SKM-1 (cell line): ENCODE results near the gene STRADA.

ENCODE experiments used
- DNase-seq: peaks from one replicate; lab custom pipeline; 2025; ENCODE audit not compliant: unreplicated experiment; lab: John Stamatoyannopoulos, UW

The STRADA gene

DNA sequence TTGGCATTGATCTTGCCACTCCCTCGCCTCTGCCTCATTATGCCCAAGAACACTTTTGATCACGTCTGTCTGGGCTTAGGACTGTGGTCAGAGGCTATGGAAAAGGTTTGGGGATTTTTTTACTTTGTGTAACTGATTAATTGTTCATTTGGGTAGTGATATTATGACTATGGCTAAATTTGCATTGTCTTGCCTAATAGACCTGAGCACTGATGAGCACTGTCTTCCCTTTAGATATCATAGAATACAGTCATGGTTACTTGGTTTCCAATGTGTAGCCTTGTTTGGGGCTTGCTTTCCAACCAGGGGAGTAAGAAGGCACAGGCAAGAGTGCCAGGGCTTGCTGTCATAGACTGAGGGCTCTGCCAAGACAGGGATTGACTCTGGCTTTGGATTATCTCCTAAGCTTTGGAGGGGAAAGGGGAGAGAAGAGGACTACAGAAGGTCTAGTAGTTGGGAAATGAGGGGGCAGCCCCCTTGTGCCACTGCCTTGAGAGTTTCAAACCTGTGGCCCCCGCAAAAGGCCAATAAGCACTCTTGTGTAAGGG is 55.4 kb downstream of the STRADA start:
- no peak for DNase-seq

DNA sequence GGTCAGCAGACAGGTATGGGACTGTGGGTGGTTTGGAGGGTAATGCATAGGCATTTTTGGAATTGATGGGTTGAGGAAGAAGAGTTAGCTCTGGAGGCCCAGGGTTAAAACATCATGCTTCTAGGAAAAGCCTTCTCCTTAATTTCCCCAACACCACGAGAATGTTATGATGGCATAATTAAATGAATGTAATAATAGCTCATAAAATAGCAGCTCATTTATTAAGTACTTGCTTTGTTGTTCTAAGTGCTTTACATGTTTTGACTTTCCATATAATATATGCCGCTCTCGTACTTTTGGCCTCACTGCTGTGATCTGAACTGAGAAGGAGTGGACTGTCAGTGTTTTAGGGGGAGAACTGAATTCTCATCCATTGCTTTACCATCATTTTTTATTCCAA is 56.0 kb downstream of the STRADA start:
- DNase-seq: no peak

DNA sequence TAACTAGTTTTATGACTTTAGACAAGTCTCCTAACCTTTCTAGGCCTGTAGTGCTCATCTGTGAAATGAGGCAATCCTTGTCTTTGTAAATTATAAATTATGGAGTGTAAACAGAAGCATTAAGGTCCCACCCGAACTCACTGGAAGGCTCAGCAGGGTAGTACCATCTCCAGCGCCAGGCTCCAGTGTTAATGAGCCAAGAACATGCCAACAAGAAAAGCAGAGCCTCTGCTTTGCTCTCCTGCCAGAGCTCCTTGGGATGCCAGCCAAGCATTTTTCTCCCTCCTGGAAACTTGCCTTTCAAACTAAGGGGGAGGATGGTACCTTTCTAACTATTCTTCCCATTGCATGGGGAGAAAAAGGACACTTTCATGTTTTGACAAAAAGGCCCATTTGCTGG is 56.6 kb downstream of the STRADA start:
- DNase-seq: no peak

DNA sequence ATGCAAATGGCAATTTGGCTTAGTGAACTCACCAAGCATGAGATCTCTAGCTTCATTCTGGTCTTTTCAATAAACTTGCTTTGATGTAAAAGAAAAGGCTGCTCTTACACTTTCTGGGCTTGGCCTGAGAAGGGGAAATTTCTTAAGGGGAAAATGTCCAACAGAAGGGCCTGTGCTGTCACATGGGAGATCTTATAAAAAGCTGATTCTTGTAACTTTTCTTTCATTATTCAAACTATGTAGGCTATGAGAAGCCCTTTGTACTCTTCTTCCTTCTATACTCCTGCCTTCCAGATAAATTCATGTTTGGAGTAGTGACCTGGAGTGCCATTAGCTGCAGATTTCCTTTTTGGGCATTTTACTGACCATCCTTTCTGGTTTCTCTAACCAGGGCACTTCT is 58.6 kb downstream of the STRADA start:
- DNase-seq: no peak

DNA sequence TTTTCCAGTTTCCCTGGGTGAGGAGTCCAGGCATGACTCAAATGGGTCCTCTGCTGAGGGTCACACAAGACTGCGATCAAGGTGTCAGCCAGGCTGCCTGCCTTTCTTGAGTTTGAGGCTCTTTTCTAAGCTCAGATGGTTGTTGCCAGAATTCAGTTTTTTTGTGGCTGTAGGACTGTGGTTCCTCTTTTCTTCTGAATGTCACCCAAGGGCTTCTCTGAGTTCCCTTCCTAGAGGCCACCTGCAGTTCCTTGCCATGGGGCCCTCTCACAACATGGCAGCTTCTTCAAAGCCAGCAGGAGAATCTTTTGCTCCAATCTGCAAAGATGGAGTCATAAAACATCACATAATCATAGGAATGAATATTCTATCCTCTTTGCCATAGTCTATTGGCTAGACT is 59.2 kb downstream of the STRADA start:
- DNase-seq: no peak

DNA sequence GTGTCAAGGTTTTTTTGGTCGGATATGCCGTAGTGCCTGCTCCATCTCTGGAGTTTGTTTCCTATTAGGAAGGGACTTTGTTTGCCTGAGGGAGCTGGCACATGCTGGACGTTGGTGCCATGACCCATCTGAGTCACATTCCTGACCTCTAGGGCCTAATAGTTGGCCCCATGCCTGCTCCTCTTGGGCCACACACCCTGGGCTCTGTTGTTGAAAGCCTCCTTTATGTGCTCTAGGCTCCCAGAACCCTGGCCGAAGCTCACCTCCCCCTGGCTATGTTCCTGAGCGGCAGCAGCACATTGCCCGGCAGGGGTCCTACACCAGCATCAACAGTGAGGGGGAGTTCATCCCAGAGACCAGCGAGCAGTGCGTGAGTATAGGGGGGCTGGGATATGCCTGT is 60.1 kb downstream of the STRADA start:
- DNase-seq: no peak

DNA sequence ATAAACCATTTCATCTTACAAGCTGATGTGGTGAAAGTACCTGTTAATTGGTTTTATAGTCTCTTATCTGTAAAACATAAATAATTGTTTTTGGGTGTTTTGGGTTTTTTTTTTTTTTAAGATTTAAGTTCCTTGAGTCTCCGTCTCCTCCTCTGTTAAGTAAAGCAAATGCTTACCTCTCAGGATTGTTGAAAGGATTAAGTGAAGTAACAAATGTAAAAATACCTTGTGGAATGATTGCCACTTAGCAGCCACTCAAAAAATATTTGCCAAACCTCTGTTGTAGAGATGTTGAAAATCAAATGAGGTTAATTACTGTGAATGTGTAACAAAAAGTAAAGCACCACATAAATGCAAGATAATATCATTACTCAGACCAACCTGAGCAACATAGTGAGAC is 60.9 kb downstream of the STRADA start:
- DNase-seq: no peak

DNA sequence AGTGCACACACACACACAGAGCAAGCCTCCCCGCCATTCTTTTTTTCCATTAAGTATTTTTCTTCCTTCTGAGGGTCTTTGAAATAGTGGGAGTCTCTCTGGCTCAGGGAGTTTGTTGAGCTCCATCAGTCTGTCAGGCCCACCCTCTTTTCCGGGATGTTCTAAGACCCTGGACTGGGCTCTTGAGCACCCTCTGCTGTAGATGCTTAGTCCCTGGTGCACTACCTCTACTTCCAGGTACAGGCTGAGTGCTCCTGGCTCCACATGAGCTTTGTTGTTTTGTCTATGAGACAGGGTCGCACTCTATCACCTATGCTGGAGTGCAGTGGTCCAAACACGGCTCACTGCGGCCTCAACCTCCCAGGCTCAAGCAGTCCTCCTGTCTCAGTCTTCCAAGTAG is 62.4 kb downstream of the STRADA start:
- no peak for DNase-seq

DNA sequence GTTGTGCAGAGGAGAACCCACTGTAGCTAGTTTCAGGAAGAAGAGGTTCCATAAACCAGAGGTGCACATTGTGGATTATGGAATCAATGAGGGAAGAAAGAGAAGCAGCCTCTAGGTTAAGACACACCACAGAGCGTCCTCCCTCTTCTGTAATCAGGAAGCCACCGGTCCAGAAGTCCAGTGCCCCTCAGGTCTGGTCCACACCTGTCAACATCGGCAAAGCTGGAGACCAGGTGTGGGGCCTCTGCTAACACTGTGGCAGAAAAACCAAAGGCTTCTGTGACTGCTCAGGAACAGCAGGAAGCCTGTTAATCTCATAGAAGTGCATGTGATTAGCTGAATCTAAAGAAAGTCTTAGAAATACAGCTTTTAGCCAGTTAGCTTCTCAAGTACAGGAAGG is 65.0 kb downstream of the STRADA start:
- no peak for DNase-seq

DNA sequence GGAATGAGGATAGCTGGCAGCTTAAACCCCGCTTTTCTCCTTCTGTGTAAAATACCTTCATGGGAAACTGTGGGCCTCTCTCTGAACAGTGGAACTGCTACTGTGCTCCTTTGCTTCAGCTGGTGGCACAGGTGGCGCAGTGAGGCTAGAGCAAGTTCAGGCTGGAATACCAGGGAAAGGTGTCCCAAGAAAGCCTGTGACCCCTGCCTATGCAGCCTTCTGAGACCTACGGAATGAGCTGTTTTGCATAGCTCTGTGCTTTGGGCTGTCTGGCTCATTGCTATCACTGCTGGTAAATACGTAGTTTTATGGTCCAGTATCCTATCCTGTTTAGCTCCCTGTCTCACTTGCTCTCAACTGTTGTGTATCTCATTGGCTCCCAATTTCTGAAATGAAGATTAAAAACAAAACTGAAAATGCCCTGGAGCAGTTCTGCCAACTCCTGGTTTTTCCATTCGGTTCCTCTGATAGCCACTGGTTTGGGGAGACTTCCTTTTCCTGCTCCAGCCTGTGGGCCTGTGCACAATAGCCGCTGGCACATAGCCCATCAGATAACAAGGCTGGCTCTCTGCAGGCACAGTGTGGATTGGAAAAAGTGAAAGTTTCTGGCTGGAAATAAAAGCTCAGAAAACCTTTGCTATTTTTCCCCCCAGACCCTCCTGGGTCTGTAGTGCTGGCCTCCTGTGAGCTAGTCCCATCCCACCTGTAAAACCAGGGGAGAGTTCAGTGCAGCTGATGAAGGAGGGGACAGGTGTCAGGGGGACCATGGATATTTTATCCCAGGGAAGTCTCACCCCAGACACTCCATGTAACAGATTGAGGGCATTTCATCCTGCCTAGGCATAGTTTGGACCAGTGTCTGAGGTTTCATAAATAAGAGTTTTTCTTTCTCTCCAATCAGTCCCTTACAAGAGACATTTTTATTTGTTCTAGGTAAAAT is 65.7 kb downstream of the STRADA start:
- DNase-seq: no peak

DNA sequence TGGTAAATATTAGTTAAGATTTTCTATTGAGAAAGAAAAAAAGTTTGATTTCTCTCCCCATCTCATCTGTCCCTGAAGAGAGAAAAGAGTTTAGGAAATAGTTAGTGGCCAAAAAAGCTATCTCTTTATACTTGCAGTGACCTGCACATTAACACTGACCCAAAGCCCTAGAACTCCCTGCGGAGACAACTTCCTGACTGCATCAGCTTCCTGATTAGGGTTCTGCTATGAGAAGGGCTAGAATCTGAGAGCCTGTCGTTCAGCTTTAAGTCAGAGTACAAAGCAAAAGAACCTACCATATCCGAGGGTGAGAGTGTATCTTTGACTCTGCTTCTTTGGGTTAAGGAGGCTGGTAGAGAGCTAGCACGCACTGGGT is 66.4 kb downstream of the STRADA start:
- DNase-seq: no peak

DNA sequence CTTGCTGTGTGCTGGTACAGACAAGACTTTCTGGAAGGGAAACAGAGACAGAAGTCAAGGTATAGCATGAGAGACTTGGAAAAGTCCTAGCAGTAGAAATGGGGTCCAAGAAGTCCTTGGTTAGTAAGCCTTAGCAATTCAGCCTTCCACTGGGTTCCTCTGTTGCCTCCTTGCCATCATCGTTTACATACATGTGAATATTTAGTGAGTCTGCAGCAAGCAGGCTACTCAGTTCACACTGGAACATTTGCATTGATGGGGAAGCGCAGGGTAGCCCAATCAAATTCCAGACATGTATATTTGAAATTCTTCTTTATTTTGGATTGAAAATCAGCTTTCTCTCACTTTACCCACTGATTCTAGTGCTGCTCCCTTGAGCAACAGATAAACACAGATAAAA is 68.7 kb downstream of the STRADA start:
- DNase-seq: no peak

DNA sequence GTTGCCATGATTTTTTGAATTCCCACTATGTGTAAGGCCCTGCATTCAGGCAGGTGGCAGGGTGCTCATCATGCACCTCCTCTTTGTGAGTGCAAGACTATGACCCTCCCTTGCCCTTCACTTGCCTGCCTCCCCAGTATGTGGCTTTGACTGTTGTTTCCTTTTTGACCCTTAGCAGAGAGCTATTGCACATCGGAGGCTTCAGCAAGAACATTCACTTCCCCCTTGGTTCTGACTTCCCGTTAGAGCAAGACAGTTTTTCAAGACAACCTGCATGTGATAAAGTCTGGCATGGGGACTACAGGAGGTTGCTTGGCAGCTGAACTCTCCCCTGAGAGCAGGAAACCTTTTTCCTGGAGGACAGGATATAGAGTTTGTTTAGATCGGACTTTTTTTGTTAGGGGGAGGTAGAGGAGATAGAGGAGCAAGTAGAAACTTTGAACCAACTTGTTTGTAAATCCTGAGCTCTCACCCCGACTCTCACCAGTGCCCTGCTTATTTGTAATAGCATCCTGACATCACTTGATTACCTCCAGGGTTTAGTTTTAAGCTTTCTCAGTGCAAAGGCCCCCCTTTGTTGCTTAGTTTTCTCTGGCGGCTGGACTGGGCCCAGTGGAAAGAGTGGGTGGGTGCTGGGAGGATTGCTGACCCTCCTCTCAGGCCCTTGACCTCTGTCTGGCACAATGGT is 75.9 kb downstream of the STRADA start:
- DNase-seq: peak; percentile 99

DNA sequence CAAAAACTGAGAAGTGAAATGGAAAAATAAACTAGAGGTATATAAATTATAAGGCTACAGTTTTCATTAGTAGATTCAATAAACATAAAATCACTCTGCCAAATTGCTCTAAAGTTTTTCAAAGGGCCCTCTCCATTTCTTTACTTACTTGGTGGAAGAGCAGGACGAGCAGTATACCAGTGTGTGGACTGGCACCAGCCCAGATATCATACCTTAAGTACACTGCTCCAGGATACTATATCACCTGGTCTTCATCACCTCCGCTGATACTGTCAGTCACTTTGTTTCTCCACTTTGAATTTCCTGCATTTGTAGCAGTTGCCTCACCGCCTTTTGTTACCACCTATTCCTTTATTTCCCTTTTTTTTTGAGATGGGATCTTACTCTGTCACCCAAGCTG is 81.7 kb downstream of the STRADA start:
- DNase-seq: no peak

DNA sequence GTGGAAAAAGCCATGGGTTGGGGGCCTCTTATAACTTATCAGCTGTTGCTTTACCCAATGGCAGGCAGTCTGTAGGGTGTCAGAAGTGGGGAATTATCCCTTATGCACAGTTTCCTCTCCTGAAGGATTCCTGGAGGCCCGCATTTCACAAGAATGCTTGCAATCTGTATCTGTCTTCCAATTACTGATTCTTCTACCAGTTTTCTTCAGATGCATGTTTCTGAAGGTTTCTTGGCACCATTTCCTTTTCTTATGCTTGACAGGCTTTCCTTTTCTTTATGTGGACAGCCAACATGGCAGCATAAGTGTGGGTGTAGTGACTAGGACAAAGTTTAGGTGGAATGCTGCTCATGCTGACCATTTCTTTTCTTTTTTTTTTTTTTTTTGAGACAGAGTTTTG is 83.2 kb downstream of the STRADA start:
- no peak for DNase-seq

DNA sequence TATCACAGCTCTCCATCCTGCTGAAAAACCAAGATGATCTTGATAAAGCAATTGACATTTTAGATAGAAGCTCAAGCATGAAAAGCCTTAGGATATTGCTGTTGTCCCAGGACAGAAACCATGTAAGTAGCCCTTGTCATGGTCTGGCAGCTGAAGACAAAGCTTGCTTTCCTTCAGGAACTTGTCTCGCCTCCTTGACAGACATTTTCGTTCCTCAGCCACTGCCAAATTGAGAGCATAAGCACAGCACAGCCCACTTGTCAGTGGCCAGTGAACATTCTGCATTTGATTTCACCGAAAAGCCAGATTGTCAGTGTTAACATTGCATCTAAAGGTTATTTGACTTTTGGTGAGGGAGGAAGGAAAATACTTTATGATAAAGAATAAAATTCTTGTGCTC is 83.8 kb downstream of the STRADA start:
- no peak for DNase-seq

DNA sequence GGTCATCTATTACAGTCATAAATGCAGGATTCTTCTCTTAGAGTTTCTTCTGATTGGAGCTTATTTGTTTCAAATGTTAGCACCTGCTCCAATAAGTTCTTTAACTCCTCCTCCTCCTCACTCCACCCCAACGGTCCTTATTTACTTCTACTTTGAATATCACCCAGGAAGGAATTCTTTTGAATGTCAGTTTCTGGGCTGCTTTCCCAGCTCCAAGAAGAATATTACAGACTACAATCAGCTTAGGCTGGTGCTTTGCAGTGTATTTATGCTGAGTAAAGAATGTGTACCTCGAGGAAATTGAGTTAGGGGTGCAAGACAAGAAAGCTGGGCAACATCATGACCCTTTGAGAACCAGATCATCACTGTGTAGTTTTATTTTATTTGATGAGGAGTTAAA is 88.5 kb downstream of the STRADA start:
- DNase-seq: no peak
